GM12878 (cell line): Measurements from ENCODE around the gene RGS12. TPM values are rescaled to one million over a fixed set of nuclear protein-coding genes. Genes with fewer than 3 reads are reported as not detected.

Experiments
- ATAC-seq: fragments of 200-7000 bp; cut with Tn5 transposase; 3 replicates; pipeline ENCODE4 v1.9.1; 2020; ENCODE audit warnings: mild to moderate bottlenecking, moderate library complexity
- BruUV-seq: library from RNA; stranded (reverse); fragments of 400-500 nt; replicated peaks from 2 replicates; lab custom pipeline; 2021; lab: Mats Ljungman, UMichigan
- CTCF ChIA-PET: fragments of 300-600 bp; sonication (Branson Sonifier 250); formaldehyde crosslinking; extraction: SDS; loops from one replicate; lab custom pipeline; 2021; ENCODE audit warnings: inconsistent platforms; lab: Yijun Ruan, JAX
- POLR2A ChIA-PET: fragments of 350-600 bp; formaldehyde crosslinking; extraction: SDS; loops from one replicate; lab custom pipeline; 2021; ENCODE audit warnings: inconsistent platforms; lab: Charles Lee
- RAD21 ChIA-PET: fragments of 300-600 bp; sonication (Branson Sonifier 250); formaldehyde crosslinking; loops from one replicate; lab custom pipeline; 2023; ENCODE audit warnings: antibody characterized with exemption; ENCODE audit not compliant: unreplicated experiment; lab: Charles Lee
- SMC1A ChIA-PET: fragments of 300-600 bp; sonication (Branson Sonifier 250); formaldehyde crosslinking; loops from one replicate; lab custom pipeline; 2023; ENCODE audit not compliant: unreplicated experiment, uncharacterized antibody; lab: Charles Lee
- DNase-seq: peaks from one replicate; pipeline ENCODE4 v3.0.0-alpha.2; 2011; ENCODE audit warnings: low read depth, low spot score
- FAIRE-seq: peaks from 3 replicates; lab custom pipeline; 2011; peaks lifted over from hg19 to GRCh38; lab: Jason Lieb, UNC
- H2AFZ ChIP-seq: 2 replicates; pipeline ENCODE4 v1.6.0; 2011; ENCODE audit warnings: low read depth, low read length, control low read depth; ENCODE audit not compliant: control insufficient read depth
- H3K27ac ChIP-seq: 2 replicates; pipeline ENCODE4 v1.5.1; 2011; ENCODE audit warnings: control low read depth; ENCODE audit not compliant: control insufficient read depth, insufficient read depth
- H3K27me3 ChIP-seq, 2 experiments: replicated peaks in 1 of 2; 2 replicates each; pipeline versions ENCODE4 v1.6.0 to v1.6.1; 2011; ENCODE audit warnings: low read length in 1 of 2; ENCODE audit not compliant: control insufficient read depth in 2 of 2, insufficient read depth in 2 of 2
- H3K36me3 ChIP-seq, 2 experiments: 2 replicates each; pipeline ENCODE4 v1.5.1; 2011; ENCODE audit warnings: low read length in 1 of 2; ENCODE audit not compliant: control insufficient read depth in 2 of 2, insufficient read depth in 2 of 2
- H3K4me1 ChIP-seq: 2 replicates; pipeline ENCODE4 v1.6.1; 2011; ENCODE audit warnings: mild to moderate bottlenecking, low read length, moderate library complexity, mixed read lengths; ENCODE audit not compliant: control insufficient read depth, insufficient read depth
- H3K4me2 ChIP-seq: 2 replicates; pipeline ENCODE4 v1.6.0; 2011; ENCODE audit warnings: control low read depth; ENCODE audit not compliant: control insufficient read depth, insufficient read depth
- H3K4me3 ChIP-seq: fragments of 200-600 bp; sonication (generic); 2 replicates; pipeline ENCODE4 v1.5.1; 2016
- H3K79me2 ChIP-seq: 2 replicates; pipeline ENCODE4 v1.6.0; 2011; ENCODE audit warnings: low read length; ENCODE audit not compliant: control insufficient read depth, insufficient read depth
- H3K9ac ChIP-seq: 2 replicates; pipeline ENCODE4 v1.8.0; 2011; ENCODE audit warnings: low read length, control low read depth, mixed read lengths; ENCODE audit not compliant: control insufficient read depth, insufficient read depth
- H3K9me3 ChIP-seq: replicated peaks from 3 replicates; pipeline ENCODE4 v1.5.1; 2011; ENCODE audit warnings: mild to moderate bottlenecking, low read length; ENCODE audit not compliant: control insufficient read depth, insufficient read depth
- H4K20me1 ChIP-seq: 2 replicates; pipeline ENCODE4 v1.6.0; 2011; ENCODE audit not compliant: control insufficient read depth, insufficient read depth
- BCLAF1 ChIP-seq: fragments of 450-650 bp; IDR thresholded peaks from 2 replicates; pipeline ENCODE4 v1.6.1; 2017; ENCODE audit warnings: antibody characterized with exemption, mild to moderate bottlenecking, moderate library complexity
- BHLHE40 ChIP-seq, 2 experiments: fragments of 450-650 bp in 1 of 2; IDR thresholded peaks; 2 replicates each; pipeline ENCODE4 v1.6.1; 2011 to 2017; ENCODE audit warnings: low read depth in 2 of 2, borderline replicate concordance in 1 of 2, improper control_type of control experiment in 1 of 2, low read length in 1 of 2, mild to moderate bottlenecking in 1 of 2
- CBX3 ChIP-seq: fragments of 200-600 bp; sonication (generic); IDR thresholded peaks from 2 replicates; pipeline ENCODE4 v1.6.1; 2016; ENCODE audit warnings: low read depth, borderline replicate concordance
- FOXM1 ChIP-seq: IDR thresholded peaks from 2 replicates; pipeline ENCODE4 v1.6.1; 2012; ENCODE audit warnings: low read depth, mild to moderate bottlenecking, inconsistent platforms, low read length, moderate library complexity
- KDM1A ChIP-seq: fragments of 200-600 bp; sonication (generic); IDR thresholded peaks from 2 replicates; pipeline ENCODE4 v1.6.1; 2016; ENCODE audit warnings: borderline replicate concordance
- NFXL1 ChIP-seq: fragments of 450-650 bp; IDR thresholded peaks from 2 replicates; pipeline ENCODE4 v1.6.1; 2017; ENCODE audit warnings: antibody characterized with exemption, mild to moderate bottlenecking, borderline replicate concordance
- RFX5 ChIP-seq: IDR thresholded peaks from 2 replicates; pipeline ENCODE4 v1.6.1; 2011; ENCODE audit warnings: low read depth, low read length, improper control_type of control experiment
- SIX5 ChIP-seq: IDR thresholded peaks from 2 replicates; pipeline ENCODE4 v1.6.1; 2011; ENCODE audit warnings: mild to moderate bottlenecking, low read depth, low read length, moderate library complexity; ENCODE audit not compliant: severe bottlenecking
- SPI1 ChIP-seq: IDR thresholded peaks from 2 replicates; pipeline ENCODE4 v1.6.1; 2011; ENCODE audit warnings: low read depth, mild to moderate bottlenecking, low read length, moderate library complexity, borderline replicate concordance; ENCODE audit not compliant: insufficient read depth
- STAT1 ChIP-seq: fragments of 450-650 bp; conservative IDR thresholded peaks from 2 replicates; pipeline ENCODE4 v1.6.1; 2014; ENCODE audit warnings: antibody characterized with exemption, mild to moderate bottlenecking
- TAF1 ChIP-seq: IDR thresholded peaks from 2 replicates; pipeline ENCODE4 v1.6.1; 2011; ENCODE audit warnings: mild to moderate bottlenecking, low read depth, low read length, borderline replicate concordance
- WGBS: methylation state at CpG from one replicate; pipeline ENCODE4 v1.1.6; 2016; ENCODE audit warnings: low lambda C conversion rate; ENCODE audit not compliant: insufficient replicate concordance, insufficient coverage; ENCODE audit errors: missing lambda C conversion rate; 5-methylcytosine and 5-hydroxymethylcytosine counted together
- in situ Hi-C: fragments of 300-500 bp; cut with MboI; formaldehyde crosslinking; loops from 9 replicates; pipeline ENCODE4 v1.14.3; 2018; ENCODE audit warnings: mixed read lengths
- intact Hi-C: fragments of 100-400 bp; cut with micrococcal nuclease; formaldehyde crosslinking; loops from one replicate; pipeline ENCODE4 v1.14.2; 2022; ENCODE audit not compliant: unreplicated experiment
- polyA plus RNA-seq, 11 experiments: library from polyadenylated mRNA; depleted of rRNA in 4 of 11; unstranded in 6 of 11; stranded (reverse) in 5 of 11; fragments of >200 nt; fragmentation: Nextera tagmentation in 4 of 11; fragmentation: Illumina TruSeq in 1 of 11; extraction: Ambion mirVana in 4 of 11; extraction: Trizol in 1 of 11; gene quantifications; 1 replicate in 1 of 11; 2 replicates in 10 of 11; pipeline versions ENCODE4 v1.2.1 to v1.2.3, GENCODE V29; 2011 to 2016; ENCODE audit warnings: inconsistent platforms in 2 of 11, missing spikeins in 2 of 11, low read depth in 1 of 11
- total RNA-seq, 4 experiments: library from RNA; depleted of rRNA in 3 of 4; stranded (reverse); fragments of >200 nt in 3 of 4; fragmentation: Illumina TruSeq in 1 of 4; extraction: Trizol in 1 of 4; gene quantifications; 2 replicates each; pipeline versions ENCODE4 v1.2.1 to v1.2.3, GENCODE V29; 2013 to 2021

The RGS12 gene
- total and polyA plus RNA-seq, 10 of the 15 experiments (the other 5 are each of a cell fraction or from before 2014, with no cell fraction given): 0.02 to 2.2 (median 0.73) TPM

GRCh38 chr4:3257556-3258482 lies 35.0 kb upstream of the RGS12 start (continued):
- no peak for TF ChIP-seq CBX3
- no peak for TF ChIP-seq SIX5
- no peak for TF ChIP-seq BHLHE40 (IDR thresholded peaks at IDR 0.05; ENCODE audit: borderline replicate concordance in 1 of 2, low read depth in 2 of 2, low read length in 1 of 2)
- TF ChIP-seq FOXM1: no peak
- TF ChIP-seq KDM1A: no peak
- no peak for TF ChIP-seq NFXL1
- TF ChIP-seq TAF1: no peak
- no peak for TF ChIP-seq RFX5
- TF ChIP-seq, all 136 proteins: peak for 0

GRCh38 chr4:3261411-3262207 lies 31.2 kb upstream of the RGS12 start:
- no peaks in the 10 kb centered on the region; a peak in 1 of 4 replicates for H3K27me3 ChIP-seq
- H3K36me3 ChIP-seq: no peaks in the 10 kb centered on the region
- BruUV-seq: no TSS peak
- 71% methylated on average over 35 of the region's 35 CpGs for WGBS
- no peaks in the 10 kb centered on the region for H3K9me3 ChIP-seq
- peaks cover 3% of the 10 kb centered on the region; the same call in 1 of the 2 replicates for H3K4me1 ChIP-seq
- RAD21 ChIA-PET: no interaction called here
- H3K4me3 ChIP-seq: no peak overlapping the region
- in situ Hi-C loops: no loop called here
- CTCF ChIA-PET: no interaction called here
- H3K4me2 ChIP-seq: no peak overlapping the region
- TF ChIP-seq STAT1 (no peak), BCLAF1 (no peak), SPI1 (no peak)
- no peak for FAIRE-seq
- H4K20me1 ChIP-seq: no peaks in the 10 kb centered on the region
- no peak overlapping the region for H3K27ac ChIP-seq
- H3K79me2 ChIP-seq: no peaks in the 10 kb centered on the region
- SMC1A ChIA-PET: no interaction called here
- DNase-seq: no peak
- POLR2A ChIA-PET: no interaction called here
- intact Hi-C loops: no loop called here
- H3K9ac ChIP-seq: no peak overlapping the region
- no peak for ATAC-seq
- H2AFZ ChIP-seq: no peak overlapping the region
